GM19452 (cell line): ENCODE data around the gene EIF3L.
A peak's percentile ranks its signal among the peaks of the same experiment; 100 is the strongest.
"Not testable (repeated sequence)": the region's sequence is repeated elsewhere in the genome, so short reads cannot be mapped to it uniquely, and the experiment has no call there.

Source experiments
- ATAC-seq: cut with Tn5 transposase; IDR thresholded peaks from one replicate; pipeline ENCODE4 v1.9.1; 2021; ENCODE audit not compliant: unreplicated experiment

The EIF3L gene

DNA sequence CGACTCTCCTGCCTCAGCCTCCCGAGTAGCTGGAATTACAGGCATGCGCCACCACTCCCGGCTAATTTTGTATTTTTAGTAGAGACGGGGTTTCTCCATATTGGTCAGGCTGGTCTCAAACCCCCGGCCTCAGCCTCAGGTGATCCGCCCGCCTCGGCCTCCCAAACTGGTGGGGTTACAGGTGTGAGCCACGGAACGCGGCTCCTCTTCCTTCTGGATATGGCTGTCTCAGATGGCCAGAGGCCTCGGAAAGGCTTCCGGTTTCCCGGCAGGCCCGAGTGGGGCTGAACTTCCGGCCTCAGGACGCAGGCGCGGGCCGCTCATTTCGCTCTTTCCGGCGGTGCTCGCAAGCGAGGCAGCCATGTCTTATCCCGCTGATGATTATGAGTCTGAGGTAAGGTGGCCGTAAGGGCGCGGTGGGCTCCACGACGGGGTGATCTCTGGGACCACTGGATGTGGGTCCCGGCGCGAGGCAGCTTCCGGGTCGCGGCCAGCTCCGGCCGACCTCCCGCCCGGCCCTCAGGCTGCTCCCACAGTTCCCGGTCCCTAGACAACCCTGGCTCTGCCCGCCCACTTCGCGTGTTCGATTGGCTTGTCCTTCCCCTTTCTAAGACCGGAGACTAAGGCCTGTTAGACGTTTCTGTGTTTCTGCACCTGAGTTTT lies at the start of gene EIF3L:
Gene EIF3L, plus strand, starts transcription at position 331 of the 663 bp plus-strand sequence. Its CDS starts 31 bp downstream, at position 362.
- ATAC-seq, result peak; percentile 42

DNA sequence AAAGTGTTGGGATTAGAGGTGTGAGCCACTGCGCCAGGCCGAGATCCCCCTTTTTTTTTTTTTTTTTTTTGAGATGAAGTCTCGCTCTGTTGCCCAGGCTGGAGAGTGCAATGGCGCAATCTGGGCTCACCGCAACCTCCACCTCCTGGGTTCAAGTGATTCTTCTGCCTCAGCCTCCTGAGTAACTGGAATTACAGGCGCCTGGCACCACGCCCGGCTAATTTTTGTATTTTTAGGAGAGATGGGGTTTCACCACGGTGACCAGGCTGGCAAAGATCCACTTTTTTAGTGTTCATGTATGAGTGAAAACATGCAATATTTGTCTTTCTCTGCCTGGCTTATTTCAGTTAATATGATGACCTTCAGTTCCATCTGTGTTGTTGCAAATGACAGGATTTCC lies 49.2 kb upstream of the EIF3L start:
- not testable (repeated sequence) for ATAC-seq

DNA sequence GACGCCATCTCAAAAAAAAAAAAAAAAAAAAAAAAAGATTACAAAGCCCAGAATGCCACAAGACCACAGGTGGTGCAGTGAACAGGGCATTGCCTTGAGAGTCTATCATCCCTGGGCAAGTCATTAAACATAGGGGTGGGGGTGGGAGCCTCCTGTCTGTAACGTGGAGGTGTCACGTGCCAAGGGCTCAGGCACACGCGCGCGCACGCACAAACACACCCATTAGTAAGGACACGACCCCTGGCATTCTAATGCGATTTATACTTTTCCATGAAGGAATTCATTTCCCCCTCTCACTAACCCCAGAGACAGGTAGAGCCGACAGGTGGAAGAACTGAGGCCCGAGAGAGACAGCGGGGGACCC lies 47.3 kb upstream of the EIF3L start:
- no peak for ATAC-seq

DNA sequence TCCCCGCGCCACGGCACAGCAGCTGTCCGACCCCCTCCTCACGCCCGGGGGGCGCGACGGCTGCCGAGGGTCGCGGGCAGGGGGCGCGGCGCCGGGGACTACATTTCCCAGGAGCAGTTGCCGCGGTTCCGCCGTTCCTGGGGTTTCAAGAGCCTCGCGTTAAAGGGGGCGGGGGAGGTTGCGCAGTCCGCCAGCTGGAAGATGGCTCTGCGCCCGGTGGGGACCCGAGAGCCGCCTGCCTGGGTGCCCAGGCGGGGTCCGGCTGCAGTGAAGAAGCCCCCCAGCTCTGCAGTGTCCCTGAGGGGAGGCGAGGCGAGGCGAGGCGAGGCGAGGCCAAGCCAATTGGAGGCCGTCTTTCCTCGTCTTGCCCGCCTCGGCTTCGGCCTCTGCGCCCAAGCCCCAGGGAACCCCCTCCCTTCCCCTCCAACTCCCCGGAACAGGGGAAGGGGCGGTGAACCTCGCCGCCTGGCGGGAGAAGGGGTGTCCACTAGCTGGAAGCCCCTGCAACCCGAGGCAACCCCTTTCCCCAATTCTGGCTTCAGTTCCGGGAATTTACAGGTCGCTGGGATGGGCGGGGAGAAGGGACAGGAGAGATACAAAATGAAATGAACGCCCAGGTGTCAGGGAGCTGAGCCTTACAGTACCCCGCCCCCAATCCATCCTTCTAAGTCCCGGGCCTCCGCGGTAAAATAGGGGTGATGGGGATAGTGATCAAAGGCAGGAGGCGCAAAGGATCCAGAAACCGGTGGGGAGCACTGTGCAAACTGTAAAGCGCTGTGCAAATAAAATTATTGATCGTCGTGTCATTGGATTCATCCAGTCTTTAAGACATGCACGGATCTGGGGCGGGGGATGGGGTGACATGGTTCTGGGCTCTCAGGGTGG lies 46.7 kb upstream of the EIF3L start:
- ATAC-seq, result no peak

DNA sequence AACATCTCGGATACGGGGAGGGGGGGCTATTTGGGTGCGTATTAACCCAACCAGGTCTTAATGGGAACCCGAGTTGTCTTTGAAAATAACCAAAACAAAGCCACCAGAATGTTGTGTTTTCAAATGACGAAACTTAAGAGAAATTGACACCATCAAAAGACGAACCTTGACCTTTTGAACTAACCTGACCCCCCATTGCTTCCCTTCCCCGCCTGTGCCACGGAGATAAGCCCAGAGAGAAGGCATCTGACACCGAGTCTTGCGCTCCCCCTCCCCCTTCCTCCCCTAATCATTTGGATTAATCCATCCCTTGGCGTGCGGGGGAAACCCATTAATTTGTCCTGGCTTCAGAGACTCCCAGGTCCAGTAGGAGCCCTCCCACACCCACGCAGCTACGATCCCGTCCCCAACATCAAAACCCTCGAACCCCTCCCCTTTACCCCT lies 46.0 kb upstream of the EIF3L start:
- no peak for ATAC-seq

DNA sequence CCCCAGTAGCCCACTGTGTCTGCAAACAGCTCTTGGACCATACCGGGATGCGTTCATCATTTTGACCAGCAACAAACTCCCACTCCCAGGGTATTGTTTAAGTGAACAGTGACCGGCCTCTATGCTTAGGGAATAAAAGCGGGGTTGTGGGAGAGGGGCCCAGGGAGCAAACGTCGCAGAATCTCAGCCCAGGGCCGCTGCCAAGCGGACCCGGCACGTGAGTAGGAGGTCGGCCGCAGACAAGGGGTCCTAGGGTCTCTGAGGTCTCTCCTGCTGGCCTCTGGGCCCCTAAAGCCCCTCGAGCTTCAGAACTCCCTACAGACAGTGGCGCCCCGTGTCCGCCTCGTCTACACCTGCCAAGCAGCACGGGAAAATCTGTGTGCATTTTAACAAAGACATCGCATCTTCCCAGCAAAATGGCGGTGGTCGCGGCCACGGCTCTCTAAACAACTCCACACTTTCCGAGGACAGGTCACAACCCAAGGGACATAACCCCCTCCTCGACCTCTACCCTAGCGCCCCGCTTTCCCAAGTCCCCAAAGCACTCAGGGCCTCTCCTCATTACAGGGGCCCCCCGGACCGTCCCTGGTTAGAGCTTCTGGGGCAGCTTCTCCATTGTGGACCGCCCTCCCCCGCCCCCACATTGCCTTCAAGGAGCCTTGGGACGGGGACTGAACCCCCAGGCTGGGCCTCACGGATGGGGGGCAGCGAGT lies 45.4 kb upstream of the EIF3L start:
- no peak for ATAC-seq

DNA sequence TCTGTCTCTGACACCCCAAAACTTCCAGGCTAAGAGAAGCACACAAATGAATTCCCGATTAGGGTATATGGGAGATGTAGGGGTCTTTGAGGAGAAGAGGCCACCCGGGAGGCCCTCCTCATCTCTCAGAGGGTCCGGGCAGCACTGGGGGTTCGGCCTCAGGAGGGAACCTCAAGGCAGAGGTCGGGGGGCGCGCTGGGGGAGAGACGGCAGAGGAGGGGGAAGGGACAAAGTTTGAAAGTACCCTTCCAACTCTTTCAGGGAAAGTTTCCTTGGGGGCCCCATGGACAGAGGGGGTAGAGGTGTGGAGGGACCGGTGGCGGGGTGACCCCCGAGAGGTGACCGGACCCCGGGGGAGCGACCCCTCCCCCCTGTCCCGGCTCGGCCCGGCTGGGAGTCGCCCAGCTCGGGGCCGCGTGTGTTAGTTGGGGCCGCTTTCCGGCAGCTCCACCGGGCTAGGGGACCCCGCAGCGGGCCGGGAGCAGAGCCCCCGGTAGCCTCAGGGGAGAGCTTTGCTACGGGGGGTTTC lies 44.8 kb upstream of the EIF3L start:
- ATAC-seq, result no peak

DNA sequence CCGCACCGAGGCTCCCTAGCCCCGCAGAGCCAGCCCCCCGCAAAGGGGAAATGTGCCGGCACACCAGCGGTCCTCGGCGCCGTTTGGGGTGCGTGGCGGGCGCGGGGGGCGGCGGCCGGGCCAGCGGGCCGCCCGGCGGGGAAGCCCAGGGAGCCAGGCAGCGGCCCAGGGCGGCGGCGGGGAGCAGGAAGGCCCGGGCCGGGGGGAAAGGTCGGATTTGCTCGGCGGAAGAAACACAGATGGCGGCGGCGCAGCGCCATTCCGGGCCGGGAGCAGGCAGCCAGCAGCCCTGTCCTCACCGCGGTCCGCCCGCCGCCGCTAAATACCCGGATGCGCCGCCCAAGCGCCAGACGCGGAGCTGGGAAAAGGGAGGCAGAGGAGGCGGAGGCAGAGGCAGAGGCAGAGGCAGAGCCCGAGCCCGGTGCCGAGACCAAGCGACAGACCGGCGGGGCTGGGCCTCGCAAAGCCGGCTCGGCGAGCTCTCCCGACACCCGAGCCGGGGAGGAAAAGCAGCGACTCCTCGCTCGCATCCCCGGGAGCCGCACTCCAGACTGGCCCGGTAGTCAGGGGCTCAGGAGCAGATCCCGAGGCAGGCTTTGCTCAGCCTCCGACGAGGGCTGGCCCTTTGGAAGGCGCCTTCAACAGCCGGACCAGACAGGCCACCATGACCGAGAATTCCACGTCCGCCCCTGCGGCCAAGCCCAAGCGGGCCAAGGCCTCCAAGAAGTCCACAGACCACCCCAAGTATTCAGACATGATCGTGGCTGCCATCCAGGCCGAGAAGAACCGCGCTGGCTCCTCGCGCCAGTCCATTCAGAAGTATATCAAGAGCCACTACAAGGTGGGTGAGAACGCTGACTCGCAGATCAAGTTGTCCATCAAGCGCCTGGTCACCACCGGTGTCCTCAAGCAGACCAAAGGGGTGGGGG lies 44.1 kb upstream of the EIF3L start:
- ATAC-seq, result no peak

DNA sequence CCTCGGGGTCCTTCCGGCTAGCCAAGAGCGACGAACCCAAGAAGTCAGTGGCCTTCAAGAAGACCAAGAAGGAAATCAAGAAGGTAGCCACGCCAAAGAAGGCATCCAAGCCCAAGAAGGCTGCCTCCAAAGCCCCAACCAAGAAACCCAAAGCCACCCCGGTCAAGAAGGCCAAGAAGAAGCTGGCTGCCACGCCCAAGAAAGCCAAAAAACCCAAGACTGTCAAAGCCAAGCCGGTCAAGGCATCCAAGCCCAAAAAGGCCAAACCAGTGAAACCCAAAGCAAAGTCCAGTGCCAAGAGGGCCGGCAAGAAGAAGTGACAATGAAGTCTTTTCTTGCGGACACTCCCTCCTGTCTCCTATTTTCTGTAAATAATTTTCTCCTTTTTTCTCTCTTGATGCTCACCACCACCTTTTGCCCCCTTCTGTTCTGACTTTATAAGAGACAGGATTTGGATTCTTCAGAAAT lies 43.4 kb upstream of the EIF3L start:
- no peak for ATAC-seq

DNA sequence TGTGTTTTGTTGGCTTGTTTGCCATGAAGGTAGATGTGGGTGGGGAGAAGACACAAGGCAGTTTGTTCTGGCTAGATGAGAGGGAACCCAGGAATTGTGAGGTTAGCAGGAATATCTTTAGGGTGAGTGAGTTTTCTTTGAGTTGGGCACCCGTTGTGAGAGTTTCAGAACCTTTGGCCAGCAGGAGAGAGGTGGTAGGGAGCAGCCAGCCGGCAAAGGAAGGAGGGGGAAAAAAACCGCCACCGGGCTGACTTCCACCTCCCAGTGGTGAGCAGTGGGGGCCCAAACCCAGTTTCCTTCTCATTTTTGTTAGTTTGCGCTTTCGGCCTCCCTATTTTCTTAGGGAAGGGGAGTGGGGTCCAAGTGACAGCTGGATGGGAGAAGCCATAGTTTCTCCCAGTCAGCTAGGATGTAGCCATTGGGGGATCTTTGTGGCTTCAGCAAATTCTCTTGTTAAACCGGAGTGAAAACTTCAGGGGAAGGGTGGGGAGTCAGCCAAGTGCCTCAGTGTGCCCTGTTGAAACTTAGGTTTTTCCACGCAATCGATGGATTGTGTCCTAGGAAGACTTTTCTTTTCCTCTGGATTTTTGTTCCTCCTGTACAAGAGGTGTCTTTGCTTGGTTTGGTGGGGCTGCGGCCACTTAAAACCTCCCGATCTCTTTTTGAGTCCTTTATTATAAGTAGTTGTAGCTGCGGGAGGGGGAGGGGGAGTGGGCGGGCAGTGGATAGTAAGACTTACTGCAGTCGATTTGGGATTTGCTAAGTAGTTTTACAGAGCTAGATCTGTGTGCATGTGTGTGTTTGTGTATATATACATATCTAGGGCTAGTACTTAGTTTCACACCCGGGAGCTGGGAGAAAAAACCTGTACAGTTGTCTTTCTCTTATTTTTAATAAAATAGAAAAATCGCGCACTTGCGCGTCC lies 42.5 kb upstream of the EIF3L start:
- ATAC-seq, result no peak

DNA sequence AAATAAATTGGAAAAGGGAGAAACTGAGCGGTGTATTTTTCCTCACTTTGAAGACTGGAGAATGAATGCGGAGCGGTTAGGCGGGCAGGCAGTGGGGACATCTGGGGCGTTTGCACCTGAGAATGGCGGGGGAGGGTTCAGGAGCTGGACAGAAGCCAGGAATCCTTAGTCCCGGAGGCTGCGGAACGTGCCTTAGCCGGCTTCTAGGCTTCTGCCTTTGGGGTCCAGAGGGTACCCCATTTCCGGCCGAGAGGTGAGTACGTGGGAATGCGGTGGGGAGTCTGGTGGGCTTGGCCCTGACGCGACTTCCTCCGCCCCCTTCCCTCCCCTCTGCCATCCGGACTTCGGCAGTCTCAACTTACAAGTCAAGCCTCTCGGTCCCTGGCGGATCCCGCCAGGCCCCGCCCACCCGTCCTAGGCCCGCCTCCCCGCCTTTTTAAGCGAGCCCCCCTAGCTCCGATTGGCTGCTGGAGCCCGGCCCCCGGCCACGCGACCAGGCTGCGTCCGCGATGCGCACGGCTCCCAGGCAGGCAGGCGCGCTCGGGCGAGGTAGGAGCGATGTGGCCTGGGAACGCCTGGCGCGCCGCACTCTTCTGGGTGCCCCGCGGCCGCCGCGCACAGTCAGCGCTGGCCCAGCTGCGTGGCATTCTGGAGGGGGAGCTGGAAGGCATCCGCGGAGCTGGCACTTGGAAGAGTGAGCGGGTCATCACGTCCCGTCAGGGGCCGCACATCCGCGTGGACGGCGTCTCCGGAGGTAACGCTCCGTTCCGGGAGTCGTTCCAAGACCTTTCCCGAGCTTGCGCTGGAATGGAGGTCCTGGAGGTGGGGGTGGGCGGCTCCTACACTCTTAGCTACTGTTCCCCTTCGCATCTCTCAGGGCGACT lies 41.6 kb upstream of the EIF3L start, which contains the start of gene GCAT:
Gene GCAT, plus strand, starts transcription at position 525 of the 884 bp plus-strand sequence. Its CDS starts 34 bp downstream, at position 559.
- ATAC-seq, result peak; percentile 85

DNA sequence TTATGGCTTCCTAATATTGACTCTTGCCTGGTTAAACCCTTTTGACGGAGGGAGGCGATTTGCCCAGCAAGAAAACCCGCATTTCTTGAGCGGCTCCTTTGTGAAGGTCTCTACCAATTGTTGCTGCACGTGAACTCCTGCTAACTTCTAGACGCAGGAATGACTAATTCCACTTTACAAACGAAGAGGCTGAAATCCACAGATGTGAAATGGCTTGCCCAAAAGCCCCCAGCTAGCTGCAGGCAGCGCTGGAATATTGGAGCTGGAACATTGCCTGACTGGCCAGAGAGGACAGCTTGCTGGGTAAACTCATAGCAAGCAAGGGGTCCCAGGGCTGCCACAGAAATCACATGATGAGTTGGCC lies 40.9 kb upstream of the EIF3L start:
- no peak for ATAC-seq

DNA sequence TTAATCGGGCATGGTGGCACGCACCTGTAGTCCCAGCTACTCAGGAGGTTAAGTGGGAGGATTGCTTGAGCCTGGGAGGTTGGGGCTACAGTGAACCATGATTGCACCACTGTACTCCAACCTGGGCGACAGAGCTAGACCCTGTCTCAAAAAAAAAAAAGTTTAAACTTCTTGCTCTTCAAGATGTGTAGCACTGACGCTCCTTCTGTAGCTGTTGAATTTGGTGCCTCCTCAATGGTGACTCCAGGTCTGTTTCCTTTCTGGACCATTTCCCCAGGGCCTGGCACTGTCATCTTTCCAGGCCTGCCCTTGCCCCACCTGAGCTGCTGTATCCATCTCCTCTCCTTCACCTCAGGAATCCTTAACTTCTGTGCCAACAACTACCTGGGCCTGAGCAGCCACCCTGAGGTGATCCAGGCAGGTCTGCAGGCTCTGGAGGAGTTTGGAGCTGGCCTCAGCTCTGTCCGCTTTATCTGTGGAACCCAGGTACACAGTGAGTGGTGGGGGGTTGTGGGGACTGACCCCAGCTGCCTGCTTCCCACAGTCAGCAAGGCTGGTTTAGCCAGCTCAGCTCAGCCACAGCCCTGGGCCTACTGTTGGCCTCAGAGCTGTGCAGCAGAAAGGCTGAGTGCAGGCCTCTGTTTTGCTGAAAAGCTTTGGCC lies 39.4 kb upstream of the EIF3L start:
- no peak for ATAC-seq

DNA sequence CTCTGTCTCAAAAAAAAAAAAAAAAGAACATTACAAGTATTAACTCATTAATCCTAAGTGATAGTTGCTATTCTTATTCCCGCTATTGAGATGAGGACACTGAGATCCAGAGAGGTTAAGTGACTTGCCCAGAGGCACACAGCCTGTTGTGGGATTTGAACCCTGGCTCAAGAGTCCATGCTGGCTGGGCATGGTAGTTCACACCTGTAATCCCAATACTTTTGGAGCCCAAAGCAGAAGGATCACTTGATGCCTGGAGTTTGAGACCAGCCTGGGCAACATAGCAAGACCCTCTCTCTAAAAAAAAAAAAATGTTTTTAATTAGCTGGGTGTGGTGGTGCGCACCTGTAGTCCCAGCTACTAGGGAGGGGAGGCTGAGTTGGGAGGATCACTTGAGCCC lies 37.4 kb upstream of the EIF3L start:
- ATAC-seq, result no peak

DNA sequence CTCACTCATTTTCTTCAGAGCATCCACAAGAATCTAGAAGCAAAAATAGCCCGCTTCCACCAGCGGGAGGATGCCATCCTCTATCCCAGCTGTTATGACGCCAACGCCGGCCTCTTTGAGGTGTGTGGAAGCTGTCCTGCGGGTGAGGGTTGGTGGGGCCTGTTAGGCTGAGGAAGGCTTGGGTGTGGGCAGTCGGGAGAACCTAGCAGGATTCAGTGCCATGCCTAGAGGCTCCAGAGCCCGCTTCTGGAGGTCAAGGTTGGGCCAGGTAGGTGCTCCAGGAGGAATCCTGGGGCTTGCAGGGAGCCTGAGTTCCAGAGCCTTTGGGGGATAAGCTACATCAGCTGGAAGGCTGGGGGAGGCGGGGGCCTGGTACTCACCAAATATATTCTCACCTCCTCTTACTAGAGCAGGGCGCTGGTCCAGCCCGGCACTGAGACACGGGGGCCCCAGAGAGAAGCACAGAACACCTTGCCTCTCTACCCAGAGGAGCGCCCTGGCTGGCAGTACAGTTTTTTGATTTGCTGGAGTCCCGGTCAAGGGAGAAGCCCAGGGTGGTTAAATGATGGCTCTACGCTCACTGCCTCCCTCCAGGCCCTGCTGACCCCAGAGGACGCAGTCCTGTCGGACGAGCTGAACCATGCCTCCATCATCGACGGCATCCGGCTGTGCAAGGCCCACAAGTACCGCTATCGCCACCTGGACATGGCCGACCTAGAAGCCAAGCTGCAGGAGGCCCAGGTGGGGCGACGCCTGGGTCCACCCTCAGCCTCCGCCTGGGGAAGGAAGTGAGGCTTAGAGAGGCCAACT lies 36.1 kb upstream of the EIF3L start:
- ATAC-seq, result no peak

DNA sequence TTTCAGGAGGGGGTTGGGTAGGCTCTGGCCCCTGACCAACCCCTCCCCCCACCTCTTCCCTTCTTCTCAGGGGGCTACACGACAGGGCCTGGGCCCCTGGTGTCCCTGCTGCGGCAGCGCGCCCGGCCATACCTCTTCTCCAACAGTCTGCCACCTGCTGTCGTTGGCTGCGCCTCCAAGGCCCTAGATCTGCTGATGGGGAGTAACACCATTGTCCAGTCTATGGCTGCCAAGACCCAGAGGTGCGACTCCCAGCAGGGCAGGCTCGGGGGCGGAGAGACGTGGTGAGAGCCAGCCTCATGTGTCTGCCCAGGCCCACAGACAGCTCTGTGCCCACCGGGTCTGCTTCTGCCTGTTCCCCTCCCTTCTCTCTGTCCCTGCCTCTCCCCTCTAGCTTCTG lies 33.6 kb upstream of the EIF3L start:
- no peak for ATAC-seq
